HG02623 (cell line): Measurements from ENCODE around the gene TRUB2.
A peak's percentile ranks its signal among the peaks of the same experiment; 100 is the strongest.
"Not testable (repeated sequence)": the region's sequence is repeated elsewhere in the genome, so short reads cannot be mapped to it uniquely, and the experiment has no call there.

Experiments
- ATAC-seq: cut with Tn5 transposase; IDR thresholded peaks from one replicate; pipeline ENCODE4 v1.9.1; 2021; ENCODE audit warnings: moderate library complexity; ENCODE audit not compliant: unreplicated experiment

Gene TRUB2

GRCh38 chr9:128341435-128341849 is 19.2 kb upstream of the TRUB2 start:
- no peak for ATAC-seq

- no peak for ATAC-seq
Observed at GRCh38 chr9:128340691-128341434, 18.6 kb upstream of the TRUB2 start.

- ATAC-seq: peak; percentile 87
Observed at GRCh38 chr9:128339761-128340690, 17.8 kb upstream of the TRUB2 start, which contains the start of gene SLC27A4. Gene SLC27A4 (plus strand): TSS chr9:128340527. CDS start chr9:128343133, 2,606 bp downstream.

GRCh38 chr9:128338852-128339614 is 16.8 kb upstream of the TRUB2 start:
- ATAC-seq: not testable (repeated sequence)

- no peak for ATAC-seq
Observed at GRCh38 chr9:128337936-128338335, 15.7 kb upstream of the TRUB2 start.

- ATAC-seq: no peak
Observed at GRCh38 chr9:128335914-128336313, 13.7 kb upstream of the TRUB2 start.

- no peak for ATAC-seq
Observed at GRCh38 chr9:128335161-128335560, 12.9 kb upstream of the TRUB2 start.

- ATAC-seq: no peak
Observed at GRCh38 chr9:128333451-128333869, 11.2 kb upstream of the TRUB2 start.

GRCh38 chr9:128325629-128326028 is 3.4 kb upstream of the TRUB2 start:
- ATAC-seq: no peak

GRCh38 chr9:128324401-128324800 is 2.2 kb upstream of the TRUB2 start:
- no peak for ATAC-seq

- no peak for ATAC-seq
Observed at GRCh38 chr9:128323791-128324190, 1.5 kb upstream of the TRUB2 start.

- ATAC-seq: no peak
Observed at GRCh38 chr9:128323212-128323730, 1.0 kb upstream of the TRUB2 start.

GRCh38 chr9:128321879-128322403 is 306 bp downstream of the TRUB2 start:
- ATAC-seq: peak; percentile 15

GRCh38 chr9:128321343-128321742 is 904 bp downstream of the TRUB2 start:
- no peak for ATAC-seq

- ATAC-seq: no peak
Observed at GRCh38 chr9:128317629-128318028, 4.6 kb downstream of the TRUB2 start.

GRCh38 chr9:128316421-128316820 is 5.8 kb downstream of the TRUB2 start:
- ATAC-seq: no peak

- ATAC-seq: no peak
Observed at GRCh38 chr9:128314697-128315096, 7.5 kb downstream of the TRUB2 start.

- no peak for ATAC-seq
Observed at GRCh38 chr9:128310461-128310860, 11.8 kb downstream of the TRUB2 start.

GRCh38 chr9:128309551-128309950 is 12.7 kb downstream of the TRUB2 start:
- no peak for ATAC-seq

- no peak for ATAC-seq
Observed at GRCh38 chr9:128304971-128305288, 17.3 kb downstream of the TRUB2 start.
